Neutrophil (primary cell): Measurements from ENCODE around the gene RNF217.

Source experiments
- H3K27ac ChIP-seq: fragments of 200-600 bp; sonication (generic); 2 replicates; pipeline ENCODE4 v1.5.1; 2016; ENCODE audit warnings: mild to moderate bottlenecking, moderate library complexity
- H3K27me3 ChIP-seq: fragments of 200-600 bp; sonication (generic); 2 replicates; pipeline ENCODE4 v1.6.0; 2016; ENCODE audit warnings: mild to moderate bottlenecking
- H3K36me3 ChIP-seq: fragments of 200-600 bp; sonication (generic); 2 replicates; pipeline ENCODE4 v1.5.1; 2017
- H3K4me1 ChIP-seq, 2 experiments: fragments of 200-600 bp in 1 of 2; sonication (generic) in 1 of 2; 1 replicate in 1 of 2; 2 replicates in 1 of 2; pipeline versions ENCODE4 v1.5.1 to v1.6.1; 2013 to 2016; ENCODE audit warnings: low read depth in 1 of 2, low read length in 1 of 2, mild to moderate bottlenecking in 1 of 2, moderate library complexity in 1 of 2; ENCODE audit not compliant: control insufficient read depth in 1 of 2, insufficient read depth in 1 of 2
- H3K4me3 ChIP-seq, 2 experiments: fragments of 200-600 bp in 1 of 2; sonication (generic) in 1 of 2; 1 replicate in 1 of 2; 2 replicates in 1 of 2; pipeline ENCODE4 v1.5.1; 2013 to 2016; ENCODE audit warnings: low read depth in 1 of 2, low read length in 1 of 2, mild to moderate bottlenecking in 1 of 2, moderate library complexity in 1 of 2
- H3K9me3 ChIP-seq: fragments of 200-600 bp; sonication (generic); 2 replicates; pipeline ENCODE4 v1.5.1; 2016
- TF ChIP-seq, protein P1 (sequence below): fragments of 200-600 bp; sonication (generic); IDR thresholded peaks from 2 replicates; pipeline ENCODE4 v1.5.1; 2016; ENCODE audit warnings: antibody characterized with exemption

RNF217 gene

DNA sequence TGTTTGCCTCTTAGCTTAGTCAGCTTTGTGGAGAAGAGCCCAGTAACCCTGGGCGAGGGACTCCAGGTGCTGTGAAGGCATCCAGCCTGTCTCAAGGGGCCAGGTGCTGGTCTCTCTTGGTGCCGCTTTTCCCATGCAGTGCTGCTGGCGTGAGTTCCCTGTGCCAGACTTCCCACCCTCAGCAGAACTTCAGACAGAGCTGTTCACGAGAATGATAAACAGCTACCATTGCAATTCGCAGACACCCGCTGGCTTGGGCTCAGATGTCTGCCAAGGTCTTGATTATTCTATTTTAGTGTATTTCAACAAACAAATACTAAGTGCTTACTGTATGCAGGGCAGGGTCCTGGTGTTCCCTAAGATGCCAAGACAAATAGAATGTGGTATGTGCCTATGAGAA is 57.7 kb downstream of the RNF217 start:
- H3K4me1 ChIP-seq = peaks cover 10 to 13% of the 10 kb centered on the region in 2 experiments
- H3K27ac ChIP-seq = no peak overlapping the region
- no peak overlapping the region for H3K4me3 ChIP-seq
- H3K36me3 ChIP-seq = no peaks in the 10 kb centered on the region
- TF ChIP-seq, protein P1, sequence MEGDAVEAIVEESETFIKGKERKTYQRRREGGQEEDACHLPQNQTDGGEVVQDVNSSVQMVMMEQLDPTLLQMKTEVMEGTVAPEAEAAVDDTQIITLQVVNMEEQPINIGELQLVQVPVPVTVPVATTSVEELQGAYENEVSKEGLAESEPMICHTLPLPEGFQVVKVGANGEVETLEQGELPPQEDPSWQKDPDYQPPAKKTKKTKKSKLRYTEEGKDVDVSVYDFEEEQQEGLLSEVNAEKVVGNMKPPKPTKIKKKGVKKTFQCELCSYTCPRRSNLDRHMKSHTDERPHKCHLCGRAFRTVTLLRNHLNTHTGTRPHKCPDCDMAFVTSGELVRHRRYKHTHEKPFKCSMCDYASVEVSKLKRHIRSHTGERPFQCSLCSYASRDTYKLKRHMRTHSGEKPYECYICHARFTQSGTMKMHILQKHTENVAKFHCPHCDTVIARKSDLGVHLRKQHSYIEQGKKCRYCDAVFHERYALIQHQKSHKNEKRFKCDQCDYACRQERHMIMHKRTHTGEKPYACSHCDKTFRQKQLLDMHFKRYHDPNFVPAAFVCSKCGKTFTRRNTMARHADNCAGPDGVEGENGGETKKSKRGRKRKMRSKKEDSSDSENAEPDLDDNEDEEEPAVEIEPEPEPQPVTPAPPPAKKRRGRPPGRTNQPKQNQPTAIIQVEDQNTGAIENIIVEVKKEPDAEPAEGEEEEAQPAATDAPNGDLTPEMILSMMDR = no peak
- H3K9me3 ChIP-seq = no peaks in the 10 kb centered on the region
- H3K27me3 ChIP-seq = no peaks in the 10 kb centered on the region

DNA sequence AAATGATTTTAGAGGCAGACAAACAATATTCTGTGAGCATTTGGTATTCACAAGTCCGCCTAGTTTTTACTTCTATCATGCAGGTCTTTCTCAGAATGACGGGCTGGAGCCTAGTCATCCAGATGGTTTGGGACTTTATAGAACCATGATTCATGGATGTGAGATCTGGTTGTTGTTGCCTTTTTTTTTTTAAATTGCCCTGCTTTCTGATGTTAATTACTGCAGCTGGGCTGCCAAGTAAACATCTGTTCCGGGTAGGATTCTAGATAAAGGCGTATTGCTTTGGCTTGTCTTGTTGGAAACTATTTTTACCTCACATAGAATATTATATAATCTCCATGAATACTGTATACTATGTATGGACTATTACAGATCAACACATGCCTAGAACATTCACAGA is 58.1 kb downstream of the RNF217 start:
- Histone ChIP-seq H3K27ac (no peak overlapping the region), H3K36me3 (no peaks in the 10 kb centered on the region), H3K4me1 (peaks cover 10 to 15% of the 10 kb centered on the region in 2 experiments), H3K4me3 (no peak overlapping the region), H3K9me3 (no peaks in the 10 kb centered on the region), H3K27me3 (no peaks in the 10 kb centered on the region)
- TF ChIP-seq, protein P1 = no peak

DNA sequence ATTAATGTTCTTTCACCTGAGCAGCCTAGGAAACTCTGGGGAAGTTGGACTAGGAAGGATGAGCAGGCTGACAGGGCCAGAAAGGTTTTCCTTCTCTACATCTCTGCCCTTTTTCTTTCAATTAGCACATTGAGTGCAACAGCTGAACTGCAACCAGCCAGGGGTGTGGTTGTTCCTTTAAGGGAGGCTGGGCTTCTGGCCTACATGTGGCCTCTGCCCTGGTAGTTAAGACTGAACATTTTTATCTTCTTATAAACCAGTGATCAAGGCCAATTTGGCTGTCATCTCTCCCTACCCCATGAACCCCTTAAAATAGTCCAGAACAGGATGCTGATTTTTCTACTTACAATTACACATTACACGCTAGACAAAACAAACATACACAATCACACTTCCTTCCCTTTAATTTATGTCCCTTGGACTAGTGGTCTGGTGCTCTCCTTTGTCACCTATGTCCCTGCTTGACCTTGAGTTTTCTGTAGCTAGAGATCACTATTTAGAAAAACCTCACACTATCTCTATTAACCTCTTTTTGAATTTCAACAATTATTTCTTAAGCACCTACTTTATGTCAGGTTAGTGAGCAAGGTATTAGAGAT is 60.3 kb downstream of the RNF217 start:
- H3K36me3 ChIP-seq = no peaks in the 10 kb centered on the region
- no peak overlapping the region for H3K27ac ChIP-seq
- no peaks in the 10 kb centered on the region for H3K9me3 ChIP-seq
- H3K27me3 ChIP-seq = no peaks in the 10 kb centered on the region
- peaks cover 10 to 23% of the 10 kb centered on the region in 2 experiments for H3K4me1 ChIP-seq
- TF ChIP-seq, protein P1 = no peak
- H3K4me3 ChIP-seq = no peak overlapping the region

DNA sequence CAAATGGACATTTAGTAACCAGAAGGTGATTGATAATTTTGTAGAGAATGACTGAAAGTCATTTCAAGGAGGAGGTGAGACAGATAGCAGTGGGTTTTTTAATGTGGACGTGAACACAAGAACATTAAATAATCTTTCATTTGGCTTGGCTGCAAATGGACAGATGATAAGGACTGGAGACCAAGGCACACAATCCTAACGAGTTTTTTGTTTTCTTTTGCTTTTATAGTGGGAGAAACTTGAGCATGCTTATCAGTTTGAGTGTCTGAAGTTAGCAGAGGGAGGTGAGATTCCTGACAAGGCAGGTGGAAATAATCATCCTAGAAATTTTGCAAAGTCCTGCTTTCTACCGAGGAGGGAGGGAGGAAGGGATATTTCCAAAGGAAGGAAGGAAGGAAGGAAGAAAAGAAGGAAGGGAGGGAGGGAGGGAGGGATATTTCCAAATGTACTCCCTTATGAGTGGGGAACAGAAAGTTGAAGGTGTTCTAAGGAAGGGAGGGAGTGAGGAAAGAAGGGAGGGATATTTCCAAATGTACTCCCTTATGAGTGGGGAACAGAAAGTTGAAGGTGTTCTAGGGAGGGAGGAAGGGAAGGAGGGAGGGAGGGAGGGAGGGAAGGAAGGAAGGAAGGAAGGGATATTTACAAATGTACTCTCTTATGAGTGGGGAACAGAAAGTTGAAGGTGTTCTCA is 63.1 kb downstream of the RNF217 start:
- Histone ChIP-seq H3K27me3 (no peaks in the 10 kb centered on the region), H3K4me1 (peaks cover 10 to 23% of the 10 kb centered on the region in 2 experiments), H3K4me3 (no peak overlapping the region), H3K27ac (no peak overlapping the region), H3K36me3 (no peaks in the 10 kb centered on the region), H3K9me3 (no peaks in the 10 kb centered on the region)
- TF ChIP-seq, protein P1 = no peak

DNA sequence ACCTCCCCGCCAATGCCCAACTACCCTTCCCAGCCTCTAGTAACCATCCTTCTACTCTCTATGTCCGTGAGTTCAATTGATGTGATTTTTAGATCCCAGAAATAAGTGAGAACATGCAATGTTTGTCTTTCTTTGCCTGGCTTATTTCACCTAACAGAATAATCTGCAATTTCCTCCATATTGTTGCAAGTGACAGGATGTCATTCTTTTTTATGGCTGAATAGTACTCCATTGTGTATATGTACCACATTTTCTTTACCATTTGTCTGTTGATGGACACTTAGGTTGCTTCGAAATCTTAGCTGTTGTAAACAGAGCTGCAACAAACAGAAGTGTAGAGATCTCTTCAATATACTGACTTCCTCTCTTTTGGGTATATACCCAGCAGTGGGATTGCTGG is 65.0 kb downstream of the RNF217 start:
- no peaks in the 10 kb centered on the region for H3K27me3 ChIP-seq
- H3K36me3 ChIP-seq = no peaks in the 10 kb centered on the region
- H3K9me3 ChIP-seq = no peaks in the 10 kb centered on the region
- H3K27ac ChIP-seq = no peak overlapping the region
- TF ChIP-seq, protein P1 = no peak
- H3K4me1 ChIP-seq = peaks cover 8 to 16% of the 10 kb centered on the region in 2 experiments
- no peak overlapping the region for H3K4me3 ChIP-seq
